OCI-LY3 (cell line): Measurements from ENCODE around the gene PSME2.

Experiments used
- H2AFZ ChIP-seq: fragments of 200-600, 300-600 bp; shearing (Covaris generic); 2 replicates; pipeline ENCODE4 v1.6.0; 2014; ENCODE audit warnings: antibody characterized with exemption, low read depth, low read length
- H3K27ac ChIP-seq: fragments of 200-600, 300-600 bp; sonication (generic); 2 replicates; pipeline ENCODE4 v1.5.1; 2014; ENCODE audit warnings: mild to moderate bottlenecking, low read length, moderate library complexity, mixed read lengths
- H3K27me3 ChIP-seq: fragments of 200-600, 300-600 bp; sonication (generic); 2 replicates; pipeline ENCODE4 v1.6.1; 2014; ENCODE audit warnings: low read depth, low read length, mixed read lengths
- H3K36me3 ChIP-seq: fragments of 200-600, 300-600 bp; sonication (generic); replicated peaks from 2 replicates; pipeline ENCODE3; 2014; ENCODE audit warnings: low read depth, low read length, mixed read lengths
- H3K4me1 ChIP-seq: fragments of 300-600, 200-600 bp; sonication (generic); 2 replicates; pipeline ENCODE4 v1.6.1; 2014; ENCODE audit warnings: low read length, mixed read lengths
- H3K4me2 ChIP-seq: fragments of 200-600, 300-600 bp; sonication (generic); 2 replicates; pipeline ENCODE4 v1.6.1; 2014; ENCODE audit warnings: low read length, mixed read lengths
- H3K4me3 ChIP-seq: fragments of 300-600, 200-600 bp; sonication (generic); 2 replicates; pipeline ENCODE4 v1.5.1; 2014; ENCODE audit warnings: antibody characterized with exemption, mild to moderate bottlenecking, low read length, moderate library complexity
- H3K79me2 ChIP-seq: fragments of 300-600, 200-600 bp; shearing (Covaris generic); 2 replicates; pipeline ENCODE4 v1.6.1; 2014; ENCODE audit warnings: mild to moderate bottlenecking, low read length, mixed read lengths
- H3K9ac ChIP-seq: fragments of 300-600, 200-600 bp; shearing (Covaris generic); 2 replicates; pipeline ENCODE4 v1.6.0; 2014; ENCODE audit warnings: mild to moderate bottlenecking, low read length, moderate library complexity
- H3K9me3 ChIP-seq: fragments of 200-600, 300-600 bp; shearing (Covaris generic); 2 replicates; pipeline ENCODE4 v1.6.1; 2014; ENCODE audit warnings: low read length, mixed read lengths; ENCODE audit not compliant: insufficient read depth
- H4K20me1 ChIP-seq: fragments of 200-600, 300-600 bp; sonication (generic); 2 replicates; pipeline ENCODE4 v1.6.1; 2016; ENCODE audit warnings: low read length, mixed read lengths; ENCODE audit not compliant: insufficient read depth
- CTCF ChIP-seq: fragments of 200-600, 300-600 bp; sonication (generic); IDR thresholded peaks from 2 replicates; pipeline ENCODE4 v1.5.1; 2014; ENCODE audit warnings: antibody characterized with exemption, low read length, low read depth
- EZH2phosphoT487 ChIP-seq: fragments of 200-600 bp; shearing (Covaris generic); IDR thresholded peaks from 2 replicates; pipeline ENCODE4 v1.6.1; 2018; ENCODE audit warnings: antibody characterized with exemption, mixed run types, low read depth

Gene PSME2

DNA sequence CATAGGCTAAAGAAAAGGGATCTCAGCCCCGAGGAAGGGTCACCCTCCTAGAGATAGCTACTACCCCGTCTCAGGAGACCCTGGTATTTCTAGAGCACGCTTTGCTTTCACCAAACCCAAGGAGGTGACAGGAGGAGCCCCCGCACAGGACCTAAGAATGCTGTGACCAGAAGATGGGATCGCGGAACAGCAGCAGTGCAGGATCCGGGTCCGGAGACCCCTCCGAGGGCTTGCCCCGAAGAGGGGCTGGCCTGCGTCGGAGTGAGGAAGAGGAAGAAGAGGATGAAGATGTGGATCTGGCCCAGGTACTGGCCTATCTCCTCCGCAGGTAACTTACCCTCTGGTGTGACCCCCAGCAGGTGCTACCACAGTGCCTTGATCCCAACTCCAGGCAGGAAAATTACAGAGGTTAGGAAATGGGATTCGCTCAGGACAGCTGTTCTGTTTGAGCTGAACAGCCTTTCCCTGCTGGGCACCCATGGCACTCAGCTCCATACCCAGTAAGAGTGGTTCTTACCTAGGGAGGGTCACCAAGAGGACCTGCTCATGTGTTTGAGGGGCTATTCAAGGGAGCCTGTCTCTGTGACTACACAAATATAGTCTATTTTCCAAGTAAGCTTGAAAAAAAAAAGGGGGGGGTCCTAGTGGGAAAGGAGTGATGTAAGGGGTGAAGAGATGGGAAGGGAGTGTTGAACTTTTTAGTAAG, 30.8 kb downstream of the PSME2 start:
- H3K27me3 ChIP-seq: no peaks in the 10 kb centered on the region
- H2AFZ ChIP-seq: peak overlapping the region; percentile 40; the same call in 1 of the 2 replicates
- no peaks in the 10 kb centered on the region for H3K9me3 ChIP-seq
- TF ChIP-seq EZH2phosphoT487: no peak
- H3K79me2 ChIP-seq: peaks cover 12% of the 10 kb centered on the region; the same call in 1 of the 2 replicates
- H4K20me1 ChIP-seq: no peaks in the 10 kb centered on the region
- peak overlapping the region; percentile 8; the same call in 1 of the 2 replicates for H3K27ac ChIP-seq
- H3K36me3 ChIP-seq: peaks cover 24% of the 10 kb centered on the region
- peak overlapping the region; percentile 91 for H3K4me3 ChIP-seq
- peak overlapping the region; percentile 75 for H3K9ac ChIP-seq
- peak overlapping the region; percentile 91 for H3K4me2 ChIP-seq
- H3K4me1 ChIP-seq: peaks cover 8% of the 10 kb centered on the region

DNA sequence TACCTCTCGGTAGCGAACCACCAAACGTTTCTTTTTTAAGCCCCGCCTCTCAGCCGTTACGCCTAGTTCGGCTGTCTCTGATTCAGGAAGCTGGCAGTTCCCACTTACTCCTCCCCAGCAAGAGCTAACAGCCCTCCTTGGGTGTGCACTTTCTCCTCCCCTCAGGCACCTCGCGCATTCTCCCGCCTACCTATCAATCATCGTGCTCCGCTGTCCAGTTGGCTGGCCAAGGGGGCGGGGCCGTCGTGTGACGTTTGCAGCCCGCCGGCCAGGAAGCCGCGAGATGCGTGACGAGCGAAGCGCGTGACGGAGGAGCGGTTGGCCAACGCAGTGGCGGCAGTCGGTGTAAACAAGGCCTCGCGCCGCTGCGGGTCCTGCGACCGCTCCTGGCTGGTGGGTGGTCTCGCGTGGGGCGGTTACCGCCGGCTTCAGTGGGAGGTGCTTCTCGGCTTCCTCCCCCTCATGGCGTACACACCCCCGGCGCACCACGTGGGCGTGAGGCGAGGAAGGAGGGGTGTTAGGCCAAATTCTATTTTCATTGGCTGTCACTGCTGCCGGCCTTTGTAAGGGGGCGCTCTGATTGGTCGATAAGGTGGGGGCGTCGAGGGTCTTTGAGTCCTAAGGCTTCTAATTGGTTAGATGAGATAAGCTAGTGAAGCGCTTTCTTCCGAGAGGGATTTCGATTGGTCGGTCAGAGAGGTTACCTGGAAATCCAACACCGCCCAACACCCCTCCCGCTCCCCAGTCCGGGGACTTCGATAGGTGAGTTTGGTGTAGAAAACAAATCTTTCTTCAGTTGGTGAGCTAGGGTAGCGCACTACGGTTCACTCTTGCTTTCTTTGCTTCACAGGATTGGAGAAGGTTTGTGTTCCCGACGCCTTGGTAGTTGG, 31.6 kb downstream of the PSME2 start, which contains the start of the genes DCAF11 and NRL:
TSS of gene DCAF11 (plus strand) at position 246 of the 890 bp plus-strand sequence. CDS start 818 bp downstream, outside the sequence.
TSS of gene NRL (minus strand) at position 418 of the 890 bp plus-strand sequence. CDS start 32,101 bp downstream, outside the sequence.
- peak within 1 kb of the TSS; percentile 95 for H3K27ac ChIP-seq
- TF ChIP-seq EZH2phosphoT487 (no peak), CTCF (no peak)
- H3K9me3 ChIP-seq: no peaks in the 10 kb centered on the region
- H3K9ac ChIP-seq: peak within 1 kb of the TSS; percentile 96
- H3K4me3 ChIP-seq: peak within 1 kb of the TSS; percentile 91
- no peaks in the 10 kb centered on the region for H4K20me1 ChIP-seq
- H3K4me1 ChIP-seq: peaks cover 8% of the 10 kb centered on the region
- peaks cover 22% of the 10 kb centered on the region for H3K36me3 ChIP-seq
- H3K79me2 ChIP-seq: peaks cover 12% of the 10 kb centered on the region; the same call in 1 of the 2 replicates
- H3K27me3 ChIP-seq: no peaks in the 10 kb centered on the region
- peak within 1 kb of the TSS; percentile 91 for H3K4me2 ChIP-seq
- H2AFZ ChIP-seq: peak within 1 kb of the TSS; percentile 76

DNA sequence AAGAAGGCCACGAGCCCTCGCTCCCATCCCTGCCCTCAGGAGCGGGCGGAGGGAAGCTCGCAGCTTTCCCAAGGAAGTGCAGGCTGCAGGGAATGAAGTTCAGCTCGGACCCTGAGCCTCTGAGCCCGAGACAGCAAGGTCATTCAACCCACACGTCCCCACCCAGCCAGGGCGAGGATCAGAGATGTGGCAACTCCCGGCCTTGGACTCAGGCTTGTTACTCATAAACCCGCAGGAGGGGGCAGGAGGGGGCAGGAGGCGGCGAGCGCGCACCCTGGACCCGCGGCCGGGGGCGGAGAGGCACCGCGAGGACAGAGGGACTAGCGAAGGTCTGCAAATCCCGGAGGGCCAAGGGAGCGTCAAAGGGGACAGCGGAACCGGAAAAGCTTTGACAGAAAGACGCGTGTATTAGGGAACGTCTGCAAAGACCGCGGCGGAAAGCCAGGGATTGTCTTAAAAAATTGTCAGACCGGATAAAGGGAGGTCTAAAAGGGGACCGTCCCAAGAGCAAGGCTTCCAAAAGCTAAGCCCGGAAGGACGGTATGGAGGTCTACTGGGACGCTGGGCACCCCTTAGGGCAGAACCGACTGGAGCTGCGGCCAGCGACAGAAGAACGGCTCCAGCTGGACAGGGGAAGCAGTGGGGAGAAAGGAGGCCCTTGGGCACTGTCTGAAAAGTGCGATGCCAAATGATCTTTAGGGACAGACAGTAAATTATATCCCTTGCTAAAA, 32.4 kb downstream of the PSME2 start:
- H3K79me2 ChIP-seq: peaks cover 12% of the 10 kb centered on the region; the same call in 1 of the 2 replicates
- H3K9me3 ChIP-seq: no peaks in the 10 kb centered on the region
- H3K4me3 ChIP-seq: peak overlapping the region; percentile 91
- H3K4me1 ChIP-seq: peaks cover 10% of the 10 kb centered on the region
- no peaks in the 10 kb centered on the region for H3K27me3 ChIP-seq
- H3K27ac ChIP-seq: peak overlapping the region; percentile 95
- peaks cover 17% of the 10 kb centered on the region for H3K36me3 ChIP-seq
- H2AFZ ChIP-seq: peak overlapping the region; percentile 76
- H3K4me2 ChIP-seq: peak overlapping the region; percentile 89
- no peaks in the 10 kb centered on the region for H4K20me1 ChIP-seq
- peak overlapping the region; percentile 96 for H3K9ac ChIP-seq
- TF ChIP-seq EZH2phosphoT487 (no peak), CTCF (no peak)

DNA sequence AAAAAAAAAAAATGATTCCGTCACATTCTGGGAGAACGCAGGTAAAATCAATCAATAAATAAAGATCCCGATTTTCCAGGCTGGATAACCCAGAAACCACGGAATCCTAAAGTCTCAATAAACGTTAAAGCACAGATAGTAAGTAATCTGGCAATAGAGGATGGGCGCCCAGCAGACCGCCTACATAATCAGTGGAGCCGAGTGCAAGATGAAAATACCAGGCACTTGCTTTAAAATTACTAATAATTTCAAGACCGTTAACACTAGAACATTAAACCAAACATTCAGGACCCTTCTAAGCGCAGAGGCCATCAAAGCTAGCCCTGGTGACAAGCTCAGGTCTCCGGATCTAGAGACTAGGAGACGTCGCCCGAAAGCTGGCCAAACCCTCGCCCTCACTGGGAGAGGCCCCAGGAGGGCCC, 33.0 kb downstream of the PSME2 start:
- Histone ChIP-seq H3K9ac (peak overlapping the region; percentile 96), H2AFZ (peak overlapping the region; percentile 76; the same call in 1 of the 2 replicates)
- TF ChIP-seq CTCF (no peak), EZH2phosphoT487 (no peak)

More for the DNA sequence above, 33.0 kb downstream of the PSME2 start:
- H3K4me3 ChIP-seq: peak overlapping the region; percentile 91
- H3K27me3 ChIP-seq: no peaks in the 10 kb centered on the region
- peak overlapping the region; percentile 89 for H3K4me2 ChIP-seq
- H3K36me3 ChIP-seq: peaks cover 12% of the 10 kb centered on the region
- no peaks in the 10 kb centered on the region for H4K20me1 ChIP-seq
- peaks cover 12% of the 10 kb centered on the region; the same call in 1 of the 2 replicates for H3K79me2 ChIP-seq
- no peaks in the 10 kb centered on the region for H3K9me3 ChIP-seq
- H3K27ac ChIP-seq: peak overlapping the region; percentile 95
- peaks cover 15% of the 10 kb centered on the region for H3K4me1 ChIP-seq
